Parathyroid adenoma (tissue), 2 donors: ENCODE measurements around the gene NOL9.

Source experiments
- H2AFZ ChIP-seq: fragments of 300-600 bp; sonication (generic); one replicate; pipeline ENCODE4 v1.7.0; 2017; ENCODE audit warnings: antibody characterized with exemption, mild to moderate bottlenecking
- H3K27ac ChIP-seq: fragments of 300-600 bp; sonication (generic); one replicate; pipeline ENCODE4 v1.7.0; 2017
- H3K27me3 ChIP-seq: fragments of 300-600 bp; sonication (generic); one replicate; pipeline ENCODE4 v1.7.0; 2017; ENCODE audit warnings: low read length; ENCODE audit not compliant: control insufficient read depth, insufficient read depth
- H3K36me3 ChIP-seq: fragments of 300-600 bp; sonication (generic); one replicate; pipeline ENCODE4 v1.7.0; 2017; ENCODE audit warnings: low read length; ENCODE audit not compliant: control insufficient read depth, insufficient read depth
- H3K4me1 ChIP-seq: fragments of 300-600 bp; sonication (generic); one replicate; pipeline ENCODE4 v1.7.0; 2017; ENCODE audit warnings: control low read depth
- H3K4me2 ChIP-seq: fragments of 300-600 bp; sonication (generic); one replicate; pipeline ENCODE4 v1.7.0; 2017; ENCODE audit warnings: low read length
- H3K4me3 ChIP-seq: fragments of 300-600 bp; sonication (generic); one replicate; pipeline ENCODE4 v1.7.0; 2017; ENCODE audit warnings: low read depth, low read length
- H3K79me2 ChIP-seq: fragments of 300-600 bp; sonication (generic); one replicate; pipeline ENCODE4 v1.7.0; 2017; ENCODE audit warnings: control low read depth
- H3K9ac ChIP-seq: fragments of 300-600 bp; sonication (generic); one replicate; pipeline ENCODE4 v1.7.0; 2017; ENCODE audit warnings: mild to moderate bottlenecking
- H3K9me3 ChIP-seq: fragments of 300-600 bp; sonication (generic); one replicate; pipeline ENCODE4 v1.7.0; 2017; ENCODE audit warnings: low read length; ENCODE audit not compliant: control insufficient read depth
- CTCF ChIP-seq: fragments of 300-600 bp; sonication (generic); IDR thresholded peaks from one replicate; pipeline ENCODE4 v1.7.0; 2017; ENCODE audit warnings: antibody characterized with exemption, mild to moderate bottlenecking
- donor health status: primary hyperparathyroidism.

NOL9 gene

GRCh38 chr1:6486433-6487011 lies 67.8 kb downstream of the NOL9 start:
- no peak overlapping the region for H2AFZ ChIP-seq
- H3K79me2 ChIP-seq = no peaks in the 10 kb centered on the region
- H3K9ac ChIP-seq = no peak overlapping the region
- no peaks in the 10 kb centered on the region for H3K9me3 ChIP-seq
- H3K4me3 ChIP-seq = no peak overlapping the region
- no peaks in the 10 kb centered on the region for H3K4me1 ChIP-seq
- H3K4me2 ChIP-seq = no peak overlapping the region
- peak; percentile 70 for TF ChIP-seq CTCF
- no peaks in the 10 kb centered on the region for H3K36me3 ChIP-seq
- peaks cover 6% of the 10 kb centered on the region for H3K27me3 ChIP-seq
- H3K27ac ChIP-seq = no peak overlapping the region

- H3K4me3 ChIP-seq = no peak overlapping the region
- H3K79me2 ChIP-seq = no peaks in the 10 kb centered on the region
- H3K36me3 ChIP-seq = no peaks in the 10 kb centered on the region
- peaks cover 6% of the 10 kb centered on the region for H3K27me3 ChIP-seq
- no peak overlapping the region for H3K27ac ChIP-seq
- no peaks in the 10 kb centered on the region for H3K9me3 ChIP-seq
- H3K4me2 ChIP-seq = peak overlapping the region; percentile 17
- H2AFZ ChIP-seq = peak overlapping the region; percentile 50
- TF ChIP-seq CTCF = no peak
- no peaks in the 10 kb centered on the region for H3K4me1 ChIP-seq
- H3K9ac ChIP-seq = no peak overlapping the region
Observed at GRCh38 chr1:6485168-6486101, 68.9 kb downstream of the NOL9 start.

- Histone ChIP-seq H3K27ac (no peak overlapping the region), H3K4me2 (no peak overlapping the region), H3K9ac (no peak overlapping the region)
Observed at GRCh38 chr1:6484826-6485167, 69.5 kb downstream of the NOL9 start.

GRCh38 chr1:6483761-6484117 lies 70.6 kb downstream of the NOL9 start:
- TF ChIP-seq CTCF = no peak
- Histone ChIP-seq H3K36me3 (no peaks in the 10 kb centered on the region), H3K9me3 (no peaks in the 10 kb centered on the region), H3K9ac (no peak overlapping the region), H3K4me2 (no peak overlapping the region), H2AFZ (no peak overlapping the region), H3K4me3 (no peak overlapping the region), H3K4me1 (no peaks in the 10 kb centered on the region), H3K79me2 (no peaks in the 10 kb centered on the region), H3K27me3 (peaks cover 6% of the 10 kb centered on the region), H3K27ac (no peak overlapping the region)

More at GRCh38 chr1:6484826-6485167, 69.5 kb downstream of the NOL9 start:
- Histone ChIP-seq H3K36me3 (no peaks in the 10 kb centered on the region), H3K4me3 (no peak overlapping the region), H3K27me3 (peaks cover 6% of the 10 kb centered on the region), H2AFZ (no peak overlapping the region), H3K4me1 (no peaks in the 10 kb centered on the region), H3K79me2 (no peaks in the 10 kb centered on the region), H3K9me3 (no peaks in the 10 kb centered on the region)
- TF ChIP-seq CTCF = no peak
